GM12801 (cell line): ENCODE data around the gene U2AF2.

ENCODE experiments used
- CTCF ChIP-seq: IDR thresholded peaks from one replicate; pipeline ENCODE4 v1.5.1; 2011; ENCODE audit warnings: control low read depth; ENCODE audit not compliant: insufficient read length; ENCODE audit errors: extremely low read depth

The U2AF2 gene

GRCh38 chr19:55611983-55612645 lies 42.7 kb upstream of the U2AF2 start:
- TF ChIP-seq CTCF: no peak

GRCh38 chr19:55613396-55613795 lies 41.4 kb upstream of the U2AF2 start:
- TF ChIP-seq CTCF: no peak

GRCh38 chr19:55613930-55614710 lies 40.7 kb upstream of the U2AF2 start:
- no peak for TF ChIP-seq CTCF

GRCh38 chr19:55614711-55615542 lies 39.9 kb upstream of the U2AF2 start:
- TF ChIP-seq CTCF: no peak

- TF ChIP-seq CTCF: no peak
These were observed 39.1 kb upstream of the U2AF2 start for GRCh38 chr19:55615543-55616394.

- TF ChIP-seq CTCF: no peak
These were observed 38.4 kb upstream of the U2AF2 start for GRCh38 chr19:55616395-55616875.

GRCh38 chr19:55617426-55617825 lies 37.4 kb upstream of the U2AF2 start:
- TF ChIP-seq CTCF: no peak
